ENCODE data around the gene BNIP2.

DNA sequence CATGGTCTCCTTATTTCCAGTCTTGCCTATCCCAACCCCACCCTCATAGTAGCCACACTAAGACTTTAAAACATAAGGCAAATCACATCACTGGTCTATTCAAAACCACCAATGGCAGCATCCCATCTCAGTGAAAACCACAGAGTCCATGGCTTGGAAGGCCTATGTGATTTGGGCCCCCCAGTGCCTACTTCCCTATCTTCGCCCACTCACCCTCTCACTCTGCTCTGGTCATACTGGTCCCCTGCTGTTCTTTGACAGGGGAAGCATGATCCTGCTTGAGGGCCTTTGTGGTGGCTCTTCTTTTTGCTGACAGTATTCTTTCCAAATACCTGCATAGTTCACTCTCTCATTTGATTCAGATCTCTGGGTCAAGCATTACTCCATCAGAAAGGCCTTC lies 35.1 kb downstream of the BNIP2 start:
- no peak for TF ChIP-seq SUZ12 (IDR thresholded peaks at IDR 0.05; ENCODE audit: extremely low read depth, insufficient read depth, insufficient read length)
- no peak for TF ChIP-seq YY1 (IDR thresholded peaks at IDR 0.05; ENCODE audit: insufficient read depth, insufficient read length)
- no peak for TF ChIP-seq ZNF274 (IDR thresholded peaks at IDR 0.05; ENCODE audit: low read depth, low read length)
